Aorta (tissue), 5 donors: ENCODE data around the gene SLC35G4. TPM values are rescaled to one million over a fixed set of nuclear protein-coding genes. Genes with fewer than 3 reads are reported as not detected.

Experiments used
- ATAC-seq: fragments of 200-7000 bp; cut with Tn5 transposase; one replicate; pipeline ENCODE4 v1.9.1; 2022; ENCODE audit warnings: moderate library complexity; ENCODE audit not compliant: low FRiP score
- DNase-seq, 2 donors: peaks; one replicate each; pipeline ENCODE4 v3.0.0-alpha.2; 2020
- H3K27ac ChIP-seq, 2 donors: one replicate each; pipeline ENCODE4 v1.5.1; 2013; ENCODE audit warnings: low read length in 2 of 2, mild to moderate bottlenecking in 2 of 2, moderate library complexity in 2 of 2, control low read depth in 1 of 2, inconsistent platforms in 1 of 2, low read depth in 1 of 2
- H3K27me3 ChIP-seq, 2 donors: one replicate each; pipeline ENCODE4 v1.6.1; 2013; ENCODE audit warnings: control low read depth in 1 of 2, low read length in 1 of 2, mild to moderate bottlenecking in 1 of 2, moderate library complexity in 1 of 2; ENCODE audit not compliant: insufficient read depth in 2 of 2, control insufficient read depth in 1 of 2
- H3K36me3 ChIP-seq, 2 donors: one replicate each; pipeline ENCODE4 v1.6.1; 2013; ENCODE audit warnings: control low read depth in 1 of 2, low read length in 1 of 2, mild to moderate bottlenecking in 1 of 2; ENCODE audit not compliant: insufficient read depth in 2 of 2, control insufficient read depth in 1 of 2
- H3K4me1 ChIP-seq, 2 donors: one replicate each; pipeline ENCODE4 v1.6.1; 2013; ENCODE audit warnings: low read length in 2 of 2, control low read depth in 1 of 2, mild to moderate bottlenecking in 1 of 2, moderate library complexity in 1 of 2; ENCODE audit not compliant: insufficient read depth in 2 of 2, control insufficient read depth in 1 of 2
- H3K4me3 ChIP-seq, 2 donors: one replicate each; pipeline ENCODE4 v1.5.1; 2013; ENCODE audit warnings: low read length in 2 of 2, control low read depth in 1 of 2, mild to moderate bottlenecking in 1 of 2
- H3K9me3 ChIP-seq: one replicate; pipeline ENCODE4 v1.6.1; 2013; ENCODE audit warnings: mild to moderate bottlenecking, low read length; ENCODE audit not compliant: control insufficient read depth
- WGBS, 2 donors: extraction: QIAGEN DNeasy Blood & Tissue Kit; methylation state at CpG; one replicate each; pipeline ENCODE4 v1.1.7; 2013; 5-methylcytosine and 5-hydroxymethylcytosine counted together
- intact Hi-C, 2 donors: fragments of 100-400 bp; cut with DNase I; formaldehyde crosslinking; loops; one replicate each; pipeline versions ENCODE4 v1.14.2 to v1.15.0; 2022
- microRNA-seq, 2 donors: library from miRNA; unstranded; fragments of <30 nt; microRNA quantifications; one replicate each; pipeline ENCODE4 v1.2.0, GENCODE V29; 2020
- polyA plus RNA-seq, 2 donors: library from polyadenylated mRNA; stranded (reverse); fragments of 200-250 nt; gene quantifications; one replicate each; pipeline ENCODE4 v1.2.3, GENCODE V29; 2013
- total RNA-seq, 2 donors: library from RNA; stranded (reverse); fragmentation: NEBNext Ultra II Directional; extraction: Animal tissue kit (Norgen Biotek cat#: 25700); gene quantifications; one replicate each; pipeline ENCODE4 v1.2.1, GENCODE V29; 2021
- donor health status: healthy with polysubstance abuse.
- donor health status: Bipolar disorder and iron deficiency.
- donor health status: DM: no; HTN: no; CAD: no.
- donor health status: DM: no; HTN: no; CAD: no.
- donor health status: DM: yes; HTN: yes; CAD: no.

Gene SLC35G4
- total and polyA plus RNA-seq, 4 donors: not detected

DNA sequence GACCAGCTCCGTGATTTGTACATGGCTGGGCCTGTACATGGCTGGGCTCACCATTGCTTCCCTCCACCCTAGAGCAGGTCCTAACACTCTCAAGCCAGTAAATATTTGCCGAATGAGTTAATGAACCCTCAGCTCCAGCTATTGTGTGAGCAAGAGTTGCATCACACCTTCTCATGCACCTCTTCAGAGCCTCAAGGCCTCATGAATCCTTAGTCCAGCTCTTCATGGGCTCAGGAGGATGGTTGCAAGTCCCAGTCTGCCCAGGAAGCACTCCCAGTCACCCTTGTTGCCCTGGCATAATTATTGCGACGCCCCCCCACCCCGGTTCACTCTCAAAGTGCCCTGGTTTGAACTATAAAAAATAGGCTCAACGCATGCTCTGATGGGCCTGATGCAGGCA lies 49.6 kb downstream of the SLC35G4 start:
- no peak for ATAC-seq
- 93 to 96% methylated on average over 6 of the region's 6 CpGs for WGBS, 2 donors
- no peak for DNase-seq

More for the DNA sequence above, 49.6 kb downstream of the SLC35G4 start:
- Histone ChIP-seq H3K9me3 (no peaks in the 10 kb centered on the region), H3K36me3 (no peaks in the 10 kb centered on the region), H3K27me3 (no peaks in the 10 kb centered on the region), H3K27ac (no peak overlapping the region), H3K4me1 (no peaks in the 10 kb centered on the region), H3K4me3 (no peak overlapping the region)
- intact Hi-C loops: loop anchor here in 1 of 2 donors (10.0 kb wide), 4 partner anchors 76 to 376 kb away; partner anchors contain the start of gene CHMP1B

Small RNAs within 50 kb of the gene (microRNA-seq; reads per million reads assigned to microRNA genes)
- gene MIR7153: 0 reads per million in 2 donors

Other genes with a start within 250 kb of the SLC35G4 start
- 10 to 100 TPM; 12.0 to 15.5 TPM for gene GNAL, start 79.7 kb downstream of the SLC35G4 start, total RNA-seq
- gene GNAL, start 79.7 kb downstream of the SLC35G4 start, polyA plus RNA-seq: 1 to 10 TPM; 2.0 to 2.7 TPM
- 10 to 100 TPM; 33.0 to 42.8 TPM for gene CHMP1B, start 241.8 kb downstream of the SLC35G4 start, total RNA-seq
- gene CHMP1B, start 241.8 kb downstream of the SLC35G4 start, polyA plus RNA-seq: 10 to 100 TPM; 34.1 to 38.5 TPM